ENCODE data around the gene GAMT.
A peak's percentile ranks its signal among the peaks of the same experiment; 100 is the strongest.
"Not testable (repeated sequence)": the region's sequence is repeated elsewhere in the genome, so short reads cannot be mapped to it uniquely, and the experiment has no call there.

The GAMT gene

DNA sequence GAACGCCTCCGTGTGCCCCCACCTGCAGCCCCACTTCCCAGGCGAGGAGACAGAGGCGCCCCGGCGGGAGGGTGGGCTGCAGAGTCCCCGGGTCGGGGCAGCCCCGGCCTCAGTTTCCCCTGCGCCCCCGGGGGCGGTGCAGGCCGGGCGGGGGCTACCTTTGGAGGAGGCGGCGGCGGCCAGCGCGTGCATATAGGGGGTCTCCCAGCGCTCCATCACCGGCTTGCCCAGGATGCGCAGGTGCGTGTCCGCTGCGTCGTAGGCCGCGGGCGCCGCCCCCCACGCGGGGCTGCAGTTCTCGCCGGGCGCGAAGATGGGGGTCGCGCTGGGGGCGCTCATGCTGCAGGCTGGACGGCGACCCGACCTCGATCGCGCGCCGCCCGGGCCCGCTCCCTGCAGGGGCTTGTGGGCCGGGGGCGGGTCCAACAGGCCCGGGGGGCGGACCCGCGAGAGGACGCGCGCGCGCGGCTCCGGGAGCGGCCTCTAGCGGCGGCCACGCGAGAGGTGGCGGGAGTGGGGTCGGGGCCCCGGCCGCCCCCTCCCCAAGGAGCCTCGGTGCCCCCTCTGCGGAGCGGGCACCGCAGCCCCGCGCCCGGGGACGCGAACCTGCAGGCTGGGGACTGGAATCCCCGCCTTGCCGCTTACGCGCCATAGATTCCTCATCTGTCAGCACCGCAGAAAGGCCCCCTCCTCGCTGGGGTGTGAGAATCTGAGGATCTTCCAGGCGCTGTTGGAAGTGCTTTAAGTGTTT, at the start of gene GAMT:
Gene GAMT, minus strand, starts transcription at position 405 of the 751 bp plus-strand sequence. Its CDS starts 66 bp downstream, at position 339.
- DNase-seq (ENCODE audit: low read depth in 2 of 2), result peak; percentile 39 to 51

DNA sequence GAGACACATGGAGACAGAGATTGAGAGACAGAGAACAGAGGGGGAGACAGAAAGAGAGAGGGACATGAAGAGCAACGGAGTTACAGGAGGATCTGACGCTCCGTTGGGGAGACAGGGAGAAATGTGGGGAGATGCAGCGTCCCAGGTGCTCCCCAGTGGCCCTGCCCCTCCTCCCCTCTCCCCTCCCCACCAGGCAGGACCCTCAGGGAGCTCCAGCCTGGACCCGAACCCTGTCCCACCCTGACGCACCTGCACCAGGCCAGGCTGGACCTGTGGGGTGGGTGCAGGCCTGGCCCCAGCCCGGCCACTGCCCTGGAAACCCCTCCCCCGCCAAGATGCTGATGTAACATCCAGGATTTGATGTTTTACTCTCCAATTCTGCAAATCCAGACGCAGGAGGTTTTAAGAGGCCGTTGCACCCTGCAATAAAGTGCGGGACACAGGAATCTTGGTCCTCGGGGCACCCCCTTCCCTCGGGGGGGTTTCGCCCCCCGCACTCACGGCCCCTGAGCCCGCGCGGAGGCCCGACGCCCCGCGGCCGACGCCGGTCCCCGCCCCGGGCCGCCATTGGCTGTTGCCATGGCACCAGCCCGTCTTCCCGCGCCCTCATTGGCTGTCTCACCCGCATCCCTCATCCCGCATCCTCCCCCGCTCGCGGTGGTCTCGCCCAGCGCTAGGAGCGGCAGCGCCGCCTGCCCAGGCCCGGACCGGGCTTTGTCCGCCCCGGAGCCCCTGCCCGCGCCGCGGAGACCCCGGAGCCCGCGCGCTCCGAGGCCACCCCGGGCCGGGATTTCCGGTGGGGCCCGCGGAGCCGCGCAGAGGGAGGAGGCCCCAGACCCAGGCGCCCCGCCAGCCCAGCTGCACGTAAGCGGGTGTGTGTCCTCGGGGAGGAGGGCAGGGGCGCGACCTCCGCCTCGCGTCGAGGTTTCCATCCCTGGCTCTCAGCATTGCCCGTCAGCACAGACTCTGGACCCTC, 48.4 kb upstream of the GAMT start, which contains the start of gene APC2:
Gene APC2, plus strand, starts transcription at position 655 of the 976 bp plus-strand sequence. CDS start 2,881 bp downstream, outside the sequence.
- DNase-seq (ENCODE audit: low read depth in 2 of 2), result no peak

DNA sequence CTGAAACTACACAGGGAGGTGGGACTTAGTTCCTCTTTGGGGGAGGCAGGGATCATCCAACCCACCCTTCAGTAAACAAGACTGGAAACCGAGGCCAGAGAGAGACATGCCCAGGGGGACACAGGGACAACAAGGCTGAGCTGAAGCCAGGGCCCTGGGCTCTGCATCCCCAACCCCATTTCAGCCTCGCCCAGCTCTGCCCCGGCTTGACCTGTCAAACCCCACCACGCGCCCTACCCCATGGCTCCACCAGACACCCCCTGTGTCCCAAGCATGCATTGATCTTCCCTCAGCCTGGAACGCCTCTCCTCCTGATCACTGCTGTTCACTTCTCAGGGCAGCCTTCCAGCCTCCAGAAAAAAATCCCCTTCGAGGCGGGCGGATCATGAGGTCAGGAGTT, 46.6 kb upstream of the GAMT start:
- no peak for DNase-seq (ENCODE audit: low read depth in 2 of 2)

DNA sequence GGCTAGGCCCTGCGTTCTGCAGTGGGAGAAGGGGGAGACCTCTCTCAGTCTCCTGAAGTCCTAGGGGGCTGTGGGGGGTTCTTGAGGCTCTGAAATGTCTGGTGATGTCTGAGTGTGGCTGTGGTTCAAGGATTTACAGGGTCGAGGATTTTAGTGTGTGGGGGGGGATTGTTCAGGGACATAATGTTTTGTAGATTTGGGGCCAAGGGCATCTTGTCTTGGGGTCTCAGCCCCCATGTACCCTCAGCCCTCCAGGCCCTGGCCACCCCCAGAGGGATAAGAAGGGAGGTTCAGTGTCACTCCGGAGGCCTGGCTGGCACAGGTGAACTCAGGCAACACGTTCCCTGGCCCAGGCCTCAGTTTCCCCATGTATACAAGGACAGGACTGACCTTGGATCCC, 46.2 kb upstream of the GAMT start:
- DNase-seq (ENCODE audit: low read depth in 2 of 2), result no peak

DNA sequence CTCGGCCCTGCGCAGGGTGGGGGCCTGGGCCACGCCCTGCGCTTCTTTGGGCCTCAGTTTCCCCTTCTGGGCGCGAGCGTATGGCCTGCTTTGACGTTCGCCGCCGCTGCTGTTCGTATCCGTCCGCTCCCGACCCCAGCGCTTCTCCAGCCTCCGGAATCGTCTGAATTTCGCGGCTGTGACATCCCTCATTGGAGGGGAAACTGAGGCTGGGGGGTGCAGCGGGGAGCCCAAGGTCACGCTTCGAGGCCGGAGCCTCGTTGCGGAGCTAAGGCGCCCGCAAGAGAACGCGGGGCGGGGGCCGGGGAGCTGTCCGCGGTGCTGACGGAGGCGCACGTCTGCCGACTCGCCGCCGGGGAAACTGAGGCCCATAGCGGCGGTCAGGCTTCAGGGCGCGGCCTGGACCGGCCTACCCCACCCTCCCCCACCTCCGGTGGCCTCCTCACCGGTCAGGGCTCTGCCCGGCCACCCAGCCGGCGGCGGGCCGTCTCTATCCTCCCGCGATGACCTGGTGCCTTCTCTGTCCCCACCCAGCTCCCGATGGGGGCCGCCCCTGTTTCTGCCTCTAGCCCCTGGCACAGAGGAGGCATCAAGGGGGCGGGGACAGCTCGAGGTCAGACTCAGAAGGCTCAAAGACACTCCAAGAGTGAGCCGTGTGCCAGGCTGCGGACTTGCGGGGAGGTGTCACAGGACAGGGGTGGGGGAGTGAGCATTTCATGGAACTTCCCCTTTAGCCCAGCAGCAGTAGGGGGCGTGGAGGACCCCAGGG, 45.6 kb upstream of the GAMT start:
- DNase-seq (ENCODE audit: low read depth in 2 of 2), result no peak

DNA sequence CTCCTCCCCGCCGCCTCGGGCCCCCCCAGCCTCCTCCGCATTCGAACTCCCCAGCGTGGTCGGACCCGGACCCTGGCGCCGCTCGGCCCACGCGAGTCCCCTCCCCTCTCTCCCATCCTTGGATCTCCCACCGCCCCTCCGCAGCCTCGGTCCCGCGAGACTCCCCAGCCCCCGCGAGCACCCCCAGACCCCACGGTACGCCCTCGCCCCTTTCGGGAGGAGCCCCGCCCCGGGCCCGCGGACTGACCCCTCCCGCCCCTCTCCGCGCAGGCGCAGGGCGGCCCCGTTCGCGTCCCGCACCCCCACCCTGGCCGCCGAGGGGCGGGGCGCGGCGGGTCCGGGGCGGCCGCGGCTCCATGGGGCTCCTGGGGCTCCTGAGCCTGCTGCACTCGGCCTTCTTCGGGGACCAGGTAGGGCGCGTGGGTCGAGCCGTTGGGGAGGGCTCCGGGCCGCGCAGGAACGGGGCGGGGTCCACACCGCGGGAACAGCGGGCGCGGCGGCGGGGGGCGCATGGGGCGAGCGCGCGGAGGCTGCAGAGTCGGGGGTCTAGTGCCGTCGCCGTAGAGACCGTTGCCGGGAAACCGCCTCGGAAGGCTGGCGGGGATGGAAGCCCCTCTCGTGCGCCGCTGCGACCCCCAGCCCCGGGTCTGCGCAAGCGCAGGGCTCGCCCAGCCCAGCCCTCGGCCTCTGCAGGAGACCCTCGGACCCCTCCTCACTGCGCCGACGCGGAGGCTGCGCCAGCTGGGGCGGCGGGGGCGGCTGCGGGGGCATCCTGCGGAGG, 44.8 kb upstream of the GAMT start:
- no peak for DNase-seq (ENCODE audit: low read depth in 2 of 2)

DNA sequence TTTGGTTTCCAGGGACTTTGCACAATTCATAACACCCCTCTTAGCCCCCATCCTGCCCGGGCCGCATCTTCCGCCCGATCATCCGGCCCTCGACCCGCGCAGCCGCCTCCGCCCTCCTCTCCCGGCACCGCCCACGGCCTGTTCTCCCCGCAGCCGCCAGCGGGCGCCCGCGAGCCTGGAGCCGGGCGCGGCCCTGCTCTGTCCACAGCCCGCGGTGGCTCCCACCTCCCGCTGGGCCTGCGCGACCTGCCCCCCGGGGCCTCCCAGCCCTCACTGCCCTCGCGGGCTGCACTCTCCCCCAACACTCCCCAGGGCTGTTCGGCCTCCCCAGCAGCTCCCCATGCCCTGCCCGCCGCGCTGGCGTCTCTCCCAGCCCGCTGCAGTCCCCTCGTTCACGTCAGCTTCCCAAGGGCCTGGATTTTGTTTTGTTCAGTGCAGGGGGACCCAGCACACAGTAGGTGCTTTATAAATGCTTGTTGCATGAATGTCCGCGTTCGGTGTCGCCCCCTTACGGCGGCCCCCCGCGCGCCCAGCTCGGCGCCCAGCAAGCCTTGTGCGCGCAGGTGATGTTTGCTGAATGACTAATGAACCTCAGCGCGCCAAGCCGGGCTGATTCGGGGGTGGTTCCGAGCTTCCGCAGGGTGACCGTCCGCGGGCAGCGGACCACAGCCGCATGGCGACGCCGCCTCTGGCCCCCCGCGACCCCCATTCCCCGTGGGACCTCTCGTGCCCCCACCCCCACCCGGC, 44.0 kb upstream of the GAMT start:
- DNase-seq (ENCODE audit: low read depth in 2 of 2), result peak; percentile 64 to 69

DNA sequence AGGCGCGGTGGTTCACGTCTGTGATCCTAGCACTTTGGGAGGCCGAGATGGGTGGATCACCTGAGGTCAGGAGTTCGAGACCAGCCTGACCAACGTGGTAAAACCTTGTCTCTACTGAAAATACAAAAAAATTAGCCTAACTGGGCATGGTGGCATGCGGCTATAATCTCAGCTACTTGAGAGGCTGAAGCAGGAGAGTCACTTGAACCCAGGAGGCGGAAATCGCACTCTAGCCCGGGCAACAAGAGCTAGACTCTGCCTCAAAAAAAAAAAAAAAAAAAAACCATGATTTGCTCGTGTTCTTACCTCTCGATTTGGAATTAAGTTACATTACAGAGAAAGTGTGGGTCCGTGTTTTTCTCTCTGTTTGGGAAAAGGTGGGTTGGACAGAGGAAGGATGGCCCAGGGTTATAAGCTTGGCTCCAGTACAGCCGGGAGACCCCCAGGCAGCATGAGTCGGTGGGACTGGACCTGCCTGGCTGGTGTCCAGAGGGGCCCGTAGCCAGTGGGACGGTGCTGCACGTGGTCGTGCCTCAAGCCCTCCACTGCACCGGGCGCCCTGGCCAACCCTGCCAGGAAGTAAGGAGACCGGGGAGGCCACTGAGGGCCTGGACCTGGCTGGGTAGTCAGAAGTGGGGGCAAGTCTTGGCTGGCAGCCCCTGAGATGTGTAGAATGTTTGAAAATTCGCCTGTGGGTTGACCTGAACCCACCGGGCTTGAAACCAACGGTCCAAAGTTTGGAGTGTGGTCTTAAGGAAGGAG, 40.5 kb upstream of the GAMT start:
- no peak for DNase-seq (ENCODE audit: low read depth in 2 of 2)

DNA sequence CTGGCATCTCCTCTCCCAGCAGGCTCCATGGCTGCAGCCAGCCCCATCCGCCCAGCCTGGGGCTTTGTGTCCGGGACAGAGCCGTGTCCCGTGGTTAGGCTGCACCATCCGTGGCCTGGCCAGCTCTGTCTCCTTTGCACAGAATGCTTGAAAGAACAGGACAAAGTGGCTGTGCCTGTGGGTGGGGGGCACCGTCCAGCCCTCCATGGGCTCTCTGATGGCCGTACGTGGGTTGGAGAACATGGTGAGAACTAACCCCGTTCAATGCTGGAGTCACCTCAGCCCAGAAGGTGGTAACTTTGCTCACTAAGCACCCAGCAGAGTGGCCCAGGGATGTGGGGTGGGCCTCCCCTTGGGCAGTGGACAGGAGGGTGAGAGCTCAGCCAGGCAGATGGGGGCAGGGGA, 39.7 kb upstream of the GAMT start:
- no peak for DNase-seq (ENCODE audit: low read depth in 2 of 2)

DNA sequence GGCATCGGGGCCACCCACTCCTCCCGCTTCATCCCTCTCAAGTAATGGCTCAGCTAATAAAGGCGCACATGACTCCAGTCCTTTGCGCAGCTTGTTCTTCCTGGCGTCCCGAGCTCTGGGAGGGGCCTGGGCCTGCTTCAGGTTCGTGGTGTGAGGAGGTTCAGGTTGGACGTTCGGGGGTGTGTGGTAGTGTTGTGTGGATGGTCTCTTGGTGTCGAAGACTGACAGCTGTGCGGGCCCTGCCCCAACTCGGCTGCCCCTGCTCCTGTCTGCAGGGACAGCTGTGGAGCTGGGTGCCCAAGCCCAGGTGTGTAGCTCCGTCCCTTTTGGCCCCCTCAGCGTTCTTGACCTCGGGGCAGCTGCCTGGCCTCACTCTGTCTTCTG, 39.1 kb upstream of the GAMT start:
- no peak for DNase-seq (ENCODE audit: low read depth in 2 of 2)

DNA sequence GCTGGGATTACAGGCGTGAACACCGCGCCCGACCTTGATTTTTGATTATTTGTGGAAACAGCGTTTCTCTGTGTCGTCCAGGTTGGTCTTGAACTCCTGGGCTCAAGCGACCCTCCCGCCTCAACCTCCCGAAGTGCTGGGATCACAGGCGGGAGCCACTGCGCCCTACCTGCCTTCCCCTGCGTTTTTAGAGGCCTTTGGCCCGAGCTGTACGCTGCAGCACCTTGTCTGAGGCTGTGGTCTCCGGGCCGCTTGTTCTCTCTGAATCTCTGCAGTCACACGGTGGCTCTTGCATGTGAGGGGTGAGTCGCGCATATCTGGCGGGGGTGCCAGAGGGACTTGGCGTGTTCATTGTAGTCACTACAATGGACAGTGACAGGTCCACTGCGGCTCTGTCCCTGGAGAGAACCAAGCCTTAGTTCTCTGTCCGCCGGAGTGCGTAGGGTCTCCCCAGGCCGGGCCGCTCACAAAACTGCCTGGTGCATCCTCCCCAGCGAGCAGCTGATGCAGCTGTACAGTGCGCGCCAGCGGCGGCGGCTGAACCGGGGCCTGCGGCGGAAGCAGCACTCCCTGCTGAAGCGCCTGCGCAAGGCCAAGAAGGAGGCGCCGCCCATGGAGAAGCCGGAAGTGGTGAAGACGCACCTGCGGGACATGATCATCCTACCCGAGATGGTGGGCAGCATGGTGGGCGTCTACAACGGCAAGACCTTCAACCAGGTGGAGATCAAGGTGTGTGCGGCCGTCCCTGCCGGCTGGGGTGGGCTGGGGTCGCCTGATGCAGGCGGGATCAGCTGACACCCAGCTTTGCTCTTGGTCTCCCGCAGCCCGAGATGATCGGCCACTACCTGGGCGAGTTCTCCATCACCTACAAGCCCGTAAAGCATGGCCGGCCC, 38.4 kb upstream of the GAMT start:
- not testable (repeated sequence) for DNase-seq (ENCODE audit: low read depth in 2 of 2)

DNA sequence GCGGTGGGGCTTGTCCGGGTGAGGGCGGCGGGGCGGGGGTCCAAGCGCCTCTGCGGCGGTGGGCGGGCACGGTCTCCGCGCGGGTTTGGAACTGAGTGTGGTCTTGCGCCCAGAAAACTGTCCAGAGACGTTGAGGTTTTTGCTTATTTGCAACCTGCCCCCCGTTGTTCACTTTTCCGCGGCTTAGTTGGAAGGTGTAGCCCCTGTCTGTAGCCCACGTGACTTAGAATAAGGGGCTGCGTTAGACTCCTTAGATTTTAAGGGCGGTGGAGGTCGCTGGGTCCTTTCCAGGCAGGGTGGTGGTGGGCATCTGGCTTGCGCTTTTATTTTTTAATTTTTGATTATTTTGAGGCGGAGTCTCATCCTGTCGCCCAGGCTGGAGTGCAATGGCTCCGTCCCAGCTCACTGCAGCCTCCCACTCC, 37.6 kb upstream of the GAMT start:
- no peak for DNase-seq (ENCODE audit: low read depth in 2 of 2)

DNA sequence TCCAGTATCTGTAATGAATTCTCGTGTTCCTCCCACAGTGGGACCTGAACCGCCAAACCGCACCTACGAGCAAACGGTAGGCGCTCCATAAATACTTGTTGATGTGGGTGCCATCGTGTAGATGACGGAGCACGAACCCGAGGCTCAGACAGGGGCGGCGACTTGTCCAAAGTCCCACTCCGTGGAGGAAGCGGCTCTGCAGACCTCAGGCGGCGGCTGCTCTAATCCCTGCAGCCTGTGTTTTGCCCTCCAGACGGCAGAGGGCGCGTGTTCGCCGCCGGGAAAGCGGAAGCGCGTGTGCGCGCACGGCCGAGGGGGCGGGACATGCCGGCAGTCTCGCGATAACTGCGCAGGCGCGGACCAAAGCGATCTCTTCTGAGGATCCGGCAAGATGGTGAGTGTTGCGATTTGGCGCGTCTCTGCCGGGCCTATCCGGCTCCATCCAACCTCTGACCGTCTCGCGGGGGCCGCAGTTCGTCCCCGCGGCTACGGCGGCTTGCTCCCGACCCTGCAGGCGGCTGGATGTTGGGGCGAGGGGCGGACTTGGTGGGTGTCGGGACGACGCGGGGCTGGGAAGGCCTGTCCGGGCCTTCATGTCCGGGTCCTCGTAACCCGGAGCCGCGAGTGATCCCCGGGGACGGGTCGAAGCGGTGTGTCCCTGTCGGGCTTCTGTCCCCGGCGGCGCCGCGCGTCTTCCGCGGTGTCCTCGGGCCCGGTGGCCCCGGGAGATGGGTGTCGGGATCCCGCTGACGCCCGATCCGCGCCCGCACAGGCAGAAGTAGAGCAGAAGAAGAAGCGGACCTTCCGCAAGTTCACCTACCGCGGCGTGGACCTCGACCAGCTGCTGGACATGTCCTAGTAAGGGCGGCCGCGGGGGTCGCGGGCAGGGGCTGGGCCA, 36.9 kb upstream of the GAMT start, which contains the start of gene RPS15:
Gene RPS15, plus strand, starts transcription at position 362 of the 898 bp plus-strand sequence. Its CDS starts 30 bp downstream, at position 392.
- peak; percentile 92 to 93 for DNase-seq (ENCODE audit: low read depth in 2 of 2)

DNA sequence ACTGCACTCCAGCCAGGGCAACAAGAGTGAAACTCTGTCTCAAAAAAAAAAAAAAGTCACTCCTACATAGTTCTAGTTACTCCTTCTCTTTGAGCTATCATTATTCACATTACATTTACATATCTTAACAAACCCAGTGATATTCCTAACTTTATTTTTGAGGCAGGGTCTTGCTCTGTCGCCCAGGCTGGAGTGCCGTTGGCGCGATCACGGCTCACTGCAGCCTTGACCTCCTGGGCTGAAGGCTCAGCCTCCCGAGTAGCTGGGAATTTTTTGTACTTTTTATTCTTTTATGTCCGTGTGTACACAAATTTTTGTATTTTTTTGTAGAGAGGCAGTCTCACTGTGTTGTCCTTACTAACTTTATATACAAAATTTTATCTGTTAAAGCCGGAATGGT, 36.3 kb upstream of the GAMT start:
- DNase-seq (ENCODE audit: low read depth in 2 of 2), result no peak

DNA sequence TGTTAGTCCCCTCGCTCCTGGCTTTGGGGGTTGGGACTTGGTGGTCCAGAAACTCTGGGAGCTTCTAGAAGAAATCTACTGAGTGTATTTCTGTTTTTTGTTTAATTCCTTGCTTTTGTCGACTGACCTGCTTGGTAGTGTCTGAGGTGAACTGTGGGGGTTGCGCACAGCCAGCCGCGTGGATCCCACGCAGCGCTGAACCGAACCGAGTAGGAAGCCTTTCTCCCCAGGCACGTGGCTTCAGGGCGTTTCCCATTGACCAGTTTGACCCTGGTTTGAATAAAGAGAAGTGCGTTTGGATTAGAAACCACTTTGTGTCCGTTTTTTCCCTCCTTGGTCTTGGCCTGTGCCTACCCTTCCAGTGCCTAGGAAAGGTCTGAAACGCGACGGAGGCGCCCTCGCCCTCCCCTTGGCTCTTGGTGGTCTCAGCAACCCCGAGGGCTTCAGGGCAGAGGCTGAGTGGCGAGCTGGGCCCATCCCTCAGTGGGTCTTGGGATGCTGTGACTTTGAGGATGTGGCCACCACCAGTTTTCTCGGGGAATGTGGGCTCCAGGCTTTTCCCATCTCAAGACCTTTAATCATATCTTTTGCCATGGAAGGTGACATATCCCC, 34.1 kb upstream of the GAMT start:
- no peak for DNase-seq (ENCODE audit: low read depth in 2 of 2)

DNA sequence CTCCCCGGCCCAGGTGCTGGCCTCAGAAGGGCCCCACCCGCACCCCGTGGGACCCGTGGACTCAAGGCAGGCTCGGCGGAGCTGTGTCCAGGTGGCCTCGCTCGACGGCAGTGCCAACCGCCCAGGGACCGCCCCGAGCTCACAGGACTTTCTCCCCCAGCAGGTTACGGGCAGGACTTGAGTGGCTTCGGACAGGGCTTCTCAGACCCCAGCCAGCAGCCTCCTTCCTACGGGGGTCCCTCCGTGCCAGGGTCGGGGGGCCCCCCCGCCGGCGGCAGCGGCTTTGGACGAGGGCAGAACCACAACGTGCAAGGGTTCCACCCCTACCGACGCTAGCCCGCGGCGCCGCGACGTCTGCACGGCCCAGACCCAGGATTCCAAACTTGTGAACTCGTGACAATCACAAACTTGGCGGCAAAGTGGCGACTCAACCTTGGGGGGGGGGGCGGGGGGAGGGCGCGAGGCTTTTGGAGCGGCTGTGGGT, 33.3 kb upstream of the GAMT start:
- DNase-seq (ENCODE audit: low read depth in 2 of 2), result no peak

DNA sequence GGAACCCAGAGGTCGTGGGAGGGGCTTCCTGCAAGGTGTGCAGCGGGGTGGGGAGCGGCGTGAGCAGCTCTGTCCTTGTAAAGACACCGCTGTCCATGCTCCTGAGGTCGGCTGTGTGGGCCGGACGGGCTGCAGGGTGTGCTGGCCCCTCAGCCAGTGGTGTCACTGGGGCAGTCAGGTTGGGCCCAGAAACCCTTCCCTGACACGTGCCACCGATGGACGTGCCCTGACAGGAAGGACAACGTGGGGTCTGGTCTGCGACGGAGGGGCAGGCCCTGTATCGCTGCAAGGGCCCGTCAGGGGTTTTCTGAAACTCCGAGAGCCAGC, 32.7 kb upstream of the GAMT start:
- DNase-seq (ENCODE audit: low read depth in 2 of 2), result no peak
